ENCODE data around the gene SURF1. TPM values are rescaled to one million over a fixed set of nuclear protein-coding genes. Genes with fewer than 3 reads are reported as not detected.

Gene SURF1
- total RNA-seq, 1 donor from 2014 or later = 40.8 TPM

DNA sequence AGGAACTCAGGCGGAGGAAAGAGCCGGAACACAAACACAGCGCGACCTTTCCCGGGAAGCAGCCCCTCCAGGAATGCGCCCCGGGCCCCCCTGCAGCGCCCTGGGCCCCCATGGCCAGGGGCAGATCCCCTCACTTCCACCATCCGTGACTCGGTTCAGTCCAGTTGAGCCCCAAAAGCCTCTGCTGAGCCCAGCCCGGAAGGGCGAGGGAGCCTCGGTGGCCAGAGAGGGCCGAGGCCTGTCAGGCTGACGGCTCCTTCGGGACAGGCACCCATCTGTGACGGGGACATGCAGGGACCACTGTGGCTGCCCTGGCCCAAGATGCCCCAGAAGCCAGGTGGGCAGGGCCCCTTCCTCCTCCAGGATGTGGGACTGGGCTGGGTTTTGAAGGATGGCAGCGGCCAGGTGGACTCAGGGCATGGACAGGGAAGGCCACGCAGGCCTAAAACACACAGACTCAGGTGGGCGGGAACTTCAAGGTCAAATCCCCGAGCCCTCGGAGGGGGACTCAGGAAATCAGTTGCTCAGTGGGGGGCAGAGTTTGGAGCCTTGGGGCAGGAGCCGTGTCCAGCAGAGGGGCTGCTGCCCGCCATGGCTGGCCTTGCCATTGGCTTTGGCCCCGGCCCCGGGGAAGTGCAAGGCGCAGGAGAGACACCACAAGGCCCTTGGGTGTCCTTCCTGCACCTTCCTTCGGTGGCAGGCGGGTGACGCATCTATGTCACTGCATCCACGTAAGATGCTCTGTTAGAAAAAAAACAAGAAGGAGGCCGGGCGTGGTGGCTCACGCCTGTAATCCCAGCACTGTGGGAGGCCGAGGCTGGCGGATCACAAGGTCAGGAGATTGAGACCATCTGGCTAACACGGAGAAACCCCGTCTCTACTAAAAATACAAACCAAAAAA, 51.6 kb downstream of the SURF1 start:
- Mint-ChIP-seq H3K4me1 (ENCODE audit: unreplicated experiment) (no peaks in the 10 kb centered on the region), H3K27me3 (peaks cover 20% of the 10 kb centered on the region), H3K4me3 (no peak overlapping the region), H3K9me3 (peaks cover 6% of the 10 kb centered on the region), H3K36me3 (no peaks in the 10 kb centered on the region), H3K27ac (no peak overlapping the region)
- peak; percentile 56 for DNase-seq (ENCODE audit: extremely low spot score, unreplicated experiment)
- TF ChIP-seq, protein P1, sequence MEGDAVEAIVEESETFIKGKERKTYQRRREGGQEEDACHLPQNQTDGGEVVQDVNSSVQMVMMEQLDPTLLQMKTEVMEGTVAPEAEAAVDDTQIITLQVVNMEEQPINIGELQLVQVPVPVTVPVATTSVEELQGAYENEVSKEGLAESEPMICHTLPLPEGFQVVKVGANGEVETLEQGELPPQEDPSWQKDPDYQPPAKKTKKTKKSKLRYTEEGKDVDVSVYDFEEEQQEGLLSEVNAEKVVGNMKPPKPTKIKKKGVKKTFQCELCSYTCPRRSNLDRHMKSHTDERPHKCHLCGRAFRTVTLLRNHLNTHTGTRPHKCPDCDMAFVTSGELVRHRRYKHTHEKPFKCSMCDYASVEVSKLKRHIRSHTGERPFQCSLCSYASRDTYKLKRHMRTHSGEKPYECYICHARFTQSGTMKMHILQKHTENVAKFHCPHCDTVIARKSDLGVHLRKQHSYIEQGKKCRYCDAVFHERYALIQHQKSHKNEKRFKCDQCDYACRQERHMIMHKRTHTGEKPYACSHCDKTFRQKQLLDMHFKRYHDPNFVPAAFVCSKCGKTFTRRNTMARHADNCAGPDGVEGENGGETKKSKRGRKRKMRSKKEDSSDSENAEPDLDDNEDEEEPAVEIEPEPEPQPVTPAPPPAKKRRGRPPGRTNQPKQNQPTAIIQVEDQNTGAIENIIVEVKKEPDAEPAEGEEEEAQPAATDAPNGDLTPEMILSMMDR (conservative IDR thresholded peaks at IDR 0.05) = no peak

DNA sequence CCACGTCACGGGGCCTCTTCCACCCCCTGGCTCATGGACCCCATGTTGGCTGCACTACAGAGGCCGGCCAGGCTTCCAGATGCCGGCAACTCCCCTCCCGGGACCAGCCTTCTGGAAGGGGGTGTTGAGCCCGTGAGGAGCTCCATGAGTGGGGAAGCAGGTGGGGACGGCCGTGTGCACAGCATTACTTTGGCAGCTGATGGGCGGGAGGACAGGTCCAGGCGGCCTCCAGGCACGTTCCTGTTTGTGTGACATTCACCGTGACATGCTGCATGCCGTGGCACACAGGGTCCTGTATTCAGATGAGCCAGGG, 52.2 kb downstream of the SURF1 start:
- DNase-seq (ENCODE audit: extremely low spot score, unreplicated experiment) = peak; percentile 64
- TF ChIP-seq, protein P1 (conservative IDR thresholded peaks at IDR 0.05) = no peak
- no peak overlapping the region for H3K4me3 Mint-ChIP-seq
- H3K36me3 Mint-ChIP-seq = no peaks in the 10 kb centered on the region
- no peak overlapping the region for H3K27ac Mint-ChIP-seq
- H3K4me1 Mint-ChIP-seq (ENCODE audit: unreplicated experiment) = no peaks in the 10 kb centered on the region
- peaks cover 18% of the 10 kb centered on the region for H3K27me3 Mint-ChIP-seq
- H3K9me3 Mint-ChIP-seq = no peaks in the 10 kb centered on the region

DNA sequence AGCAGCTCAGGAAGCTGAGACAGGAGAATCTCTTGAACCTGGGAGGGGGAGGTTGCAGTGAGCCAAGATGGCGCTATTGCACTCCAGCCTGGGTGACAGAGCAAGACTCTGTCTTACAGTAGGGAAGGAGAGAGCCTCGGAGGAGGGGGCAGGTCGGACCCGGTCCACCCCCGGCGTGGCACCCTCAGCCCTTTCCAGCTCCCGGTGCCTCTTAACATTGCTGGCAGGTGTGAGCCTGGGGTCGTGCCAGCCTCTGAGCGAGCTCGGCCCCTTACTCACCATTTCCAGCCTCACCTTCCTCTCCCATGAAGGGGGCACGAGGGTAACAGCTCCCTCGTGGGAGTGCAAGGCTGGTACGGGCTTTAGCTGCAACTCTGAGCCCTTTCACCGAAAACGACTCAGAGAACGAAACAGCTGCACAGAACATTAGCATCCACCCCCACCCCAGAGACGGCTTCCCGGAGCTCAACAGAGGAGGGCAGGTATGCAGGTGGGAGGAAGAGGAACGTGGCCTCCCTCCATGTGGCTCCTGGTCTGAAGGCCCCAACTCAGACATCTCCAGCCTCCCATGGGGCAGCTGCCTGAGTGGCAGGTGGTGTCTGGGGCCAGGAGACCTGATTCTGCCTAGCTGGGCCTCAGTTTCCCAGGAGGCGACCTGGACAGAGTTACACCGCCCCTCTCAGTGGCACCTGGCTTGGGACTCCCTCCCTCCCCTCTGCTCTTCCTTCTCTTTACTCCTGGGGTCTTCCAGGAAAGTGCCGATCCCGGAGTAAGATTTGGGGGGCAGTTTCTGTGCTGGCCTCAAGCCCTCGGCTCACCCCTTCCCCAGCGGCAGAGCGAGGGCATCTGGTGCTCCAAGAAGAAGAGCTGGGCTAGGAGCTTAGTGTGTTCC, 52.8 kb downstream of the SURF1 start:
- no peaks in the 10 kb centered on the region for H3K4me1 Mint-ChIP-seq (ENCODE audit: unreplicated experiment)
- no peaks in the 10 kb centered on the region for H3K9me3 Mint-ChIP-seq
- no peaks in the 10 kb centered on the region for H3K36me3 Mint-ChIP-seq
- no peak overlapping the region for H3K27ac Mint-ChIP-seq
- DNase-seq (ENCODE audit: extremely low spot score, unreplicated experiment) = peak; percentile 58
- no peak overlapping the region for H3K4me3 Mint-ChIP-seq
- H3K27me3 Mint-ChIP-seq = peaks cover 18% of the 10 kb centered on the region
- TF ChIP-seq, protein P1 (conservative IDR thresholded peaks at IDR 0.05) = no peak

Other genes with a start within 250 kb of the SURF1 start
- gene RALGDS, start 235.2 kb downstream of the SURF1 start, total RNA-seq (ENCODE audit: low replicate concordance) = 64.8 and 86.3 TPM in 2 replicates
- gene GBGT1, start 192.6 kb downstream of the SURF1 start, total RNA-seq (ENCODE audit: low replicate concordance) = 21.0 and 54.9 TPM in 2 replicates
- not detected in 2 replicates for gene OBP2B, start 147.2 kb downstream of the SURF1 start, total RNA-seq (ENCODE audit: low replicate concordance)
- gene ABO, start 81.3 kb downstream of the SURF1 start, total RNA-seq (ENCODE audit: low replicate concordance) = 3.7 and 5.6 TPM in 2 replicates
- 24.9 and 26.5 TPM in 2 replicates for gene SURF6, start 20.3 kb downstream of the SURF1 start, total RNA-seq (ENCODE audit: low replicate concordance)
- 34.0 and 38.2 TPM in 2 replicates for gene MED22, start 8.4 kb downstream of the SURF1 start, total RNA-seq (ENCODE audit: low replicate concordance)
- 2,442 and 2,715 TPM in 2 replicates for gene RPL7A, start 8.3 kb downstream of the SURF1 start, total RNA-seq (ENCODE audit: low replicate concordance)
- gene SURF2, start 63 bp upstream of the SURF1 start, total RNA-seq (ENCODE audit: low replicate concordance) = 21.3 and 23.5 TPM in 2 replicates
- 173 and 224 TPM in 2 replicates for gene SURF4, start 19.6 kb upstream of the SURF1 start, total RNA-seq (ENCODE audit: low replicate concordance)
- 1.00 and 3.9 TPM in 2 replicates for gene STKLD1, start 19.9 kb upstream of the SURF1 start, total RNA-seq (ENCODE audit: low replicate concordance)
- gene REXO4, start 61.5 kb upstream of the SURF1 start, total RNA-seq (ENCODE audit: low replicate concordance) = 26.5 and 28.9 TPM in 2 replicates
- gene ADAMTS13, start 65.9 kb upstream of the SURF1 start, total RNA-seq (ENCODE audit: low replicate concordance) = 4.4 and 12.9 TPM in 2 replicates
- 45.6 and 51.9 TPM in 2 replicates for gene CACFD1, start 103.5 kb upstream of the SURF1 start, total RNA-seq (ENCODE audit: low replicate concordance)
- gene SLC2A6, start 122.6 kb upstream of the SURF1 start, total RNA-seq (ENCODE audit: low replicate concordance) = 8.2 and 9.7 TPM in 2 replicates
- not detected in 2 replicates for gene MYMK, start 168.5 kb upstream of the SURF1 start, total RNA-seq (ENCODE audit: low replicate concordance)
- gene ADAMTSL2, start 178.2 kb upstream of the SURF1 start, total RNA-seq (ENCODE audit: low replicate concordance) = 0.57 and 0.65 TPM in 2 replicates